ENCODE results near the gene TSPAN15.

DNA sequence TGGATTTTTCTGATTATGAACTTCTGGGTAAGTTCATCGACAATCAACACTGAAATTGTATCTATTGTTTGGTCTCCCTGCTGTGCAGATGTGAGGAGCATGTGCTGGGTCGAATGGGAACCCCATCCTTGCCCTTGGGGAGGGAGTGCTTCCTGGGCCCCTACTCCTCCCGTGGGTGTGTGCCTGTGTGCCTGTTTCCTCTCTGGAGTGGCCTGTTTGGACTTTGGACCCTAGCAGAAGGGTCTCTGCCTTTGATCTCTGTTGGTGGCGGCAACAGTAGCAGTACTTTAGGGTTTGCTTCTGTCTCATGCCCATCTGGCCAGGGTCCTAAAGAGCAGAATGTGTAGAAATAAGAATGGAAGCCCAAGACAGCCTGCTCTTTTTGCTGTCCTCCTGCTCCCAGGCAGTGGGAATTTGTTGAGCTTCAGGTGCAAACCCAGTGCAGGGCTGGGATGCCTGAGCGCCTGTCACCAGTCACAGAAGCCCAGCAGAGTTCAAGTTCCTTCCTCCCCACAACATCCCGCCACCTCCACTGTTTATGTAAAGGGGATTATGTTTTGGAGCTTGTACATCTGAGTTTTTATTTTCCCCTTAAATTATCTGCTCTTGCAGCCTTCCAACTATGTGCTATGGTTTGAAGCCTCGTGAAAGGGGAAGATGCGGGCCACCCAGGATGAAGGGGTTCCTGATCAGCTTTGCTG is 33.1 kb upstream of the TSPAN15 start:
- TF ChIP-seq, protein P1, sequence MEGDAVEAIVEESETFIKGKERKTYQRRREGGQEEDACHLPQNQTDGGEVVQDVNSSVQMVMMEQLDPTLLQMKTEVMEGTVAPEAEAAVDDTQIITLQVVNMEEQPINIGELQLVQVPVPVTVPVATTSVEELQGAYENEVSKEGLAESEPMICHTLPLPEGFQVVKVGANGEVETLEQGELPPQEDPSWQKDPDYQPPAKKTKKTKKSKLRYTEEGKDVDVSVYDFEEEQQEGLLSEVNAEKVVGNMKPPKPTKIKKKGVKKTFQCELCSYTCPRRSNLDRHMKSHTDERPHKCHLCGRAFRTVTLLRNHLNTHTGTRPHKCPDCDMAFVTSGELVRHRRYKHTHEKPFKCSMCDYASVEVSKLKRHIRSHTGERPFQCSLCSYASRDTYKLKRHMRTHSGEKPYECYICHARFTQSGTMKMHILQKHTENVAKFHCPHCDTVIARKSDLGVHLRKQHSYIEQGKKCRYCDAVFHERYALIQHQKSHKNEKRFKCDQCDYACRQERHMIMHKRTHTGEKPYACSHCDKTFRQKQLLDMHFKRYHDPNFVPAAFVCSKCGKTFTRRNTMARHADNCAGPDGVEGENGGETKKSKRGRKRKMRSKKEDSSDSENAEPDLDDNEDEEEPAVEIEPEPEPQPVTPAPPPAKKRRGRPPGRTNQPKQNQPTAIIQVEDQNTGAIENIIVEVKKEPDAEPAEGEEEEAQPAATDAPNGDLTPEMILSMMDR (conservative IDR thresholded peaks at IDR 0.05; ENCODE audit: low read depth in 2 of 2) = no peak
- TF ChIP-seq POLR2AphosphoS5 (IDR thresholded peaks at IDR 0.05; ENCODE audit: low read depth) = no peak
- TF ChIP-seq EZH2 (IDR thresholded peaks at IDR 0.05; ENCODE audit: low read depth, unreplicated experiment) = no peak
- TF ChIP-seq EZH2phosphoT487 (IDR thresholded peaks at IDR 0.05; ENCODE audit: unreplicated experiment) = no peak
- TF ChIP-seq, protein P2, sequence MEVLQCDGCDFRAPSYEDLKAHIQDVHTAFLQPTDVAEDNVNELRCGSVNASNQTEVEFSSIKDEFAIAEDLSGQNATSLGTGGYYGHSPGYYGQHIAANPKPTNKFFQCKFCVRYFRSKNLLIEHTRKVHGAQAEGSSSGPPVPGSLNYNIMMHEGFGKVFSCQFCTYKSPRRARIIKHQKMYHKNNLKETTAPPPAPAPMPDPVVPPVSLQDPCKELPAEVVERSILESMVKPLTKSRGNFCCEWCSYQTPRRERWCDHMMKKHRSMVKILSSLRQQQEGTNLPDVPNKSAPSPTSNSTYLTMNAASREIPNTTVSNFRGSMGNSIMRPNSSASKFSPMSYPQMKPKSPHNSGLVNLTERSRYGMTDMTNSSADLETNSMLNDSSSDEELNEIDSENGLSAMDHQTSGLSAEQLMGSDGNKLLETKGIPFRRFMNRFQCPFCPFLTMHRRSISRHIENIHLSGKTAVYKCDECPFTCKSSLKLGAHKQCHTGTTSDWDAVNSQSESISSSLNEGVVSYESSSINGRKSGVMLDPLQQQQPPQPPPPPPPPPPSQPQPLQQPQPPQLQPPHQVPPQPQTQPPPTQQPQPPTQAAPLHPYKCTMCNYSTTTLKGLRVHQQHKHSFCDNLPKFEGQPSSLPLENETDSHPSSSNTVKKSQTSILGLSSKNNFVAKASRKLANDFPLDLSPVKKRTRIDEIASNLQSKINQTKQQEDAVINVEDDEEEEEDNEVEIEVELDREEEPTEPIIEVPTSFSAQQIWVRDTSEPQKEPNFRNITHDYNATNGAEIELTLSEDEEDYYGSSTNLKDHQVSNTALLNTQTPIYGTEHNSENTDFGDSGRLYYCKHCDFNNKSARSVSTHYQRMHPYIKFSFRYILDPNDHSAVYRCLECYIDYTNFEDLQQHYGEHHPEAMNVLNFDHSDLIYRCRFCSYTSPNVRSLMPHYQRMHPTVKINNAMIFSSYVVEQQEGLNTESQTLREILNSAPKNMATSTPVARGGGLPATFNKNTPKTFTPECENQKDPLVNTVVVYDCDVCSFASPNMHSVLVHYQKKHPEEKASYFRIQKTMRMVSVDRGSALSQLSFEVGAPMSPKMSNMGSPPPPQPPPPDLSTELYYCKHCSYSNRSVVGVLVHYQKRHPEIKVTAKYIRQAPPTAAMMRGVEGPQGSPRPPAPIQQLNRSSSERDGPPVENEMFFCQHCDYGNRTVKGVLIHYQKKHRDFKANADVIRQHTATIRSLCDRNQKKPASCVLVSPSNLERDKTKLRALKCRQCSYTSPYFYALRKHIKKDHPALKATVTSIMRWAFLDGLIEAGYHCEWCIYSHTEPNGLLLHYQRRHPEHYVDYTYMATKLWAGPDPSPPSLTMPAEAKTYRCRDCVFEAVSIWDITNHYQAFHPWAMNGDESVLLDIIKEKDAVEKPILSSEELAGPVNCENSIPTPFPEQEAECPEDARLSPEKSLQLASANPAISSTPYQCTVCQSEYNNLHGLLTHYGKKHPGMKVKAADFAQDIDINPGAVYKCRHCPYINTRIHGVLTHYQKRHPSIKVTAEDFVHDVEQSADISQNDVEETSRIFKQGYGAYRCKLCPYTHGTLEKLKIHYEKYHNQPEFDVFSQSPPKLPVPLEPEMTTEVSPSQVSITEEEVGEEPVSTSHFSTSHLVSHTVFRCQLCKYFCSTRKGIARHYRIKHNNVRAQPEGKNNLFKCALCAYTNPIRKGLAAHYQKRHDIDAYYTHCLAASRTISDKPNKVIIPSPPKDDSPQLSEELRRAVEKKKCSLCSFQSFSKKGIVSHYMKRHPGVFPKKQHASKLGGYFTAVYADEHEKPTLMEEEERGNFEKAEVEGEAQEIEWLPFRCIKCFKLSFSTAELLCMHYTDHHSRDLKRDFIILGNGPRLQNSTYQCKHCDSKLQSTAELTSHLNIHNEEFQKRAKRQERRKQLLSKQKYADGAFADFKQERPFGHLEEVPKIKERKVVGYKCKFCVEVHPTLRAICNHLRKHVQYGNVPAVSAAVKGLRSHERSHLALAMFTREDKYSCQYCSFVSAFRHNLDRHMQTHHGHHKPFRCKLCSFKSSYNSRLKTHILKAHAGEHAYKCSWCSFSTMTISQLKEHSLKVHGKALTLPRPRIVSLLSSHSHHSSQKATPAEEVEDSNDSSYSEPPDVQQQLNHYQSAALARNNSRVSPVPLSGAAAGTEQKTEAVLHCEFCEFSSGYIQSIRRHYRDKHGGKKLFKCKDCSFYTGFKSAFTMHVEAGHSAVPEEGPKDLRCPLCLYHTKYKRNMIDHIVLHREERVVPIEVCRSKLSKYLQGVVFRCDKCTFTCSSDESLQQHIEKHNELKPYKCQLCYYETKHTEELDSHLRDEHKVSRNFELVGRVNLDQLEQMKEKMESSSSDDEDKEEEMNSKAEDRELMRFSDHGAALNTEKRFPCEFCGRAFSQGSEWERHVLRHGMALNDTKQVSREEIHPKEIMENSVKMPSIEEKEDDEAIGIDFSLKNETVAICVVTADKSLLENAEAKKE (CRISPR knock-in tag; IDR thresholded peaks at IDR 0.05) = no peak
- no peak for TF ChIP-seq JUNB (IDR thresholded peaks at IDR 0.05; ENCODE audit: unreplicated experiment)
- no peak for TF ChIP-seq STAT1 (IDR thresholded peaks at IDR 0.05; ENCODE audit: unreplicated experiment)
- TF ChIP-seq, protein P3, sequence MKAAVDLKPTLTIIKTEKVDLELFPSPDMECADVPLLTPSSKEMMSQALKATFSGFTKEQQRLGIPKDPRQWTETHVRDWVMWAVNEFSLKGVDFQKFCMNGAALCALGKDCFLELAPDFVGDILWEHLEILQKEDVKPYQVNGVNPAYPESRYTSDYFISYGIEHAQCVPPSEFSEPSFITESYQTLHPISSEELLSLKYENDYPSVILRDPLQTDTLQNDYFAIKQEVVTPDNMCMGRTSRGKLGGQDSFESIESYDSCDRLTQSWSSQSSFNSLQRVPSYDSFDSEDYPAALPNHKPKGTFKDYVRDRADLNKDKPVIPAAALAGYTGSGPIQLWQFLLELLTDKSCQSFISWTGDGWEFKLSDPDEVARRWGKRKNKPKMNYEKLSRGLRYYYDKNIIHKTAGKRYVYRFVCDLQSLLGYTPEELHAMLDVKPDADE (IDR thresholded peaks at IDR 0.05) = no peak
- TF ChIP-seq CREB1 (CRISPR knock-in tag; IDR thresholded peaks at IDR 0.05; ENCODE audit: low read depth) = no peak
- TF ChIP-seq, protein P4, sequence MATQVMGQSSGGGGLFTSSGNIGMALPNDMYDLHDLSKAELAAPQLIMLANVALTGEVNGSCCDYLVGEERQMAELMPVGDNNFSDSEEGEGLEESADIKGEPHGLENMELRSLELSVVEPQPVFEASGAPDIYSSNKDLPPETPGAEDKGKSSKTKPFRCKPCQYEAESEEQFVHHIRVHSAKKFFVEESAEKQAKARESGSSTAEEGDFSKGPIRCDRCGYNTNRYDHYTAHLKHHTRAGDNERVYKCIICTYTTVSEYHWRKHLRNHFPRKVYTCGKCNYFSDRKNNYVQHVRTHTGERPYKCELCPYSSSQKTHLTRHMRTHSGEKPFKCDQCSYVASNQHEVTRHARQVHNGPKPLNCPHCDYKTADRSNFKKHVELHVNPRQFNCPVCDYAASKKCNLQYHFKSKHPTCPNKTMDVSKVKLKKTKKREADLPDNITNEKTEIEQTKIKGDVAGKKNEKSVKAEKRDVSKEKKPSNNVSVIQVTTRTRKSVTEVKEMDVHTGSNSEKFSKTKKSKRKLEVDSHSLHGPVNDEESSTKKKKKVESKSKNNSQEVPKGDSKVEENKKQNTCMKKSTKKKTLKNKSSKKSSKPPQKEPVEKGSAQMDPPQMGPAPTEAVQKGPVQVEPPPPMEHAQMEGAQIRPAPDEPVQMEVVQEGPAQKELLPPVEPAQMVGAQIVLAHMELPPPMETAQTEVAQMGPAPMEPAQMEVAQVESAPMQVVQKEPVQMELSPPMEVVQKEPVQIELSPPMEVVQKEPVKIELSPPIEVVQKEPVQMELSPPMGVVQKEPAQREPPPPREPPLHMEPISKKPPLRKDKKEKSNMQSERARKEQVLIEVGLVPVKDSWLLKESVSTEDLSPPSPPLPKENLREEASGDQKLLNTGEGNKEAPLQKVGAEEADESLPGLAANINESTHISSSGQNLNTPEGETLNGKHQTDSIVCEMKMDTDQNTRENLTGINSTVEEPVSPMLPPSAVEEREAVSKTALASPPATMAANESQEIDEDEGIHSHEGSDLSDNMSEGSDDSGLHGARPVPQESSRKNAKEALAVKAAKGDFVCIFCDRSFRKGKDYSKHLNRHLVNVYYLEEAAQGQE (IDR thresholded peaks at IDR 0.05; ENCODE audit: unreplicated experiment) = no peak
- no peak for TF ChIP-seq NANOG (IDR thresholded peaks at IDR 0.05; ENCODE audit: borderline replicate concordance)
- TF ChIP-seq ZNF114 (CRISPR knock-in tag; IDR thresholded peaks at IDR 0.05) = no peak

Data from GM23338 (cell line).